ENCODE results near the gene C12orf75. TPM values are rescaled to one million over a fixed set of nuclear protein-coding genes. Genes with fewer than 3 reads are reported as not detected.

Gene C12orf75
- total RNA-seq, 2 donors from 2014 or later: 2.1 to 2.7 TPM

DNA sequence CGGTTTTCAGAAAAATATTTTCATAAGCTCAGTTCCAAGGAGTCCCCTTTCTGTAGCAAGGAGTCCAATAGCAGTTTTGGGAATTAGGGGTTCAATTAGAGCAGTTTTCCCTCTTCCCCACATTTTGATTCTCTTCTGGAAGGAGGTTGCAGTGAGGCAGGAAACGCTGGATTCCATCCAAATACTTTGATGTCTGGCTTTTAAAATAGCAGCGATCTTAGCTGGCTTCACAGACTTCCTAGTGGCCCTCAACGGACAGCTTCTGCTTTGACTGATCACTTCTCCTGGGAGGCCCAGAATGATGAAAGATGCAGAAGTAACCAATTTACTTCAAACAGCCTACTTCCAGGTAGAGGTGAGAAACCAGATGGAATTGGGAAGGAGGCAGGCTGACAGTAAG is 63.1 kb downstream of the C12orf75 start:
- Histone ChIP-seq H3K27ac (no peak overlapping the region), H3K4me1 (peaks cover 0 to 9% of the 10 kb centered on the region in 2 donors), H3K36me3 (no peaks in the 10 kb centered on the region), H3K4me3 (no peak overlapping the region), H3K9me3 (no peaks in the 10 kb centered on the region), H3K27me3 (no peaks in the 10 kb centered on the region)
- DNase-seq (ENCODE audit: low spot score): no peak
- TF ChIP-seq, protein P1, sequence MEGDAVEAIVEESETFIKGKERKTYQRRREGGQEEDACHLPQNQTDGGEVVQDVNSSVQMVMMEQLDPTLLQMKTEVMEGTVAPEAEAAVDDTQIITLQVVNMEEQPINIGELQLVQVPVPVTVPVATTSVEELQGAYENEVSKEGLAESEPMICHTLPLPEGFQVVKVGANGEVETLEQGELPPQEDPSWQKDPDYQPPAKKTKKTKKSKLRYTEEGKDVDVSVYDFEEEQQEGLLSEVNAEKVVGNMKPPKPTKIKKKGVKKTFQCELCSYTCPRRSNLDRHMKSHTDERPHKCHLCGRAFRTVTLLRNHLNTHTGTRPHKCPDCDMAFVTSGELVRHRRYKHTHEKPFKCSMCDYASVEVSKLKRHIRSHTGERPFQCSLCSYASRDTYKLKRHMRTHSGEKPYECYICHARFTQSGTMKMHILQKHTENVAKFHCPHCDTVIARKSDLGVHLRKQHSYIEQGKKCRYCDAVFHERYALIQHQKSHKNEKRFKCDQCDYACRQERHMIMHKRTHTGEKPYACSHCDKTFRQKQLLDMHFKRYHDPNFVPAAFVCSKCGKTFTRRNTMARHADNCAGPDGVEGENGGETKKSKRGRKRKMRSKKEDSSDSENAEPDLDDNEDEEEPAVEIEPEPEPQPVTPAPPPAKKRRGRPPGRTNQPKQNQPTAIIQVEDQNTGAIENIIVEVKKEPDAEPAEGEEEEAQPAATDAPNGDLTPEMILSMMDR (IDR thresholded peaks at IDR 0.05): no peak

DNA sequence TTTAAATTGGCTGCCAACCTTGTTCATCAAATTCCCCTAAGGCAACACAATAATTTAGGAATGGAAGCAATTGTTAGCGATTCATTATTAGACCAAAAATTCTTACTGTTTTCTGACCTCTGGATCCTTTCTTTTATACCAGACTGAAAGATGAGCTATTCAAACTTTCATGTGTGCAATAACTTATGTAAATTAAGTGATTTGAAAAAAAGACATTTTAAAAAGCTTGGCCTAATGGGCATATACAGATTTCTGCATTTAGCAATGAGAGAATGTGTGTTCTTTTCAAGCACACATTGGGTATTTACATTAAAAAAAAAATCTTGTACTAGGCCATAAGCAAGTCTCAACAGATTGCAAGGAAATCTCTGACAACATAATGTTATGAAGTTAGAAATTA is 65.5 kb downstream of the C12orf75 start:
- DNase-seq (ENCODE audit: low spot score): no peak
- H3K9me3 ChIP-seq: no peaks in the 10 kb centered on the region
- H3K27ac ChIP-seq: no peak overlapping the region
- H3K4me3 ChIP-seq: no peak overlapping the region
- TF ChIP-seq, protein P1 (IDR thresholded peaks at IDR 0.05): no peak
- H3K4me1 ChIP-seq: peaks cover 0 to 9% of the 10 kb centered on the region in 2 donors
- no peaks in the 10 kb centered on the region for H3K36me3 ChIP-seq
- no peaks in the 10 kb centered on the region for H3K27me3 ChIP-seq

DNA sequence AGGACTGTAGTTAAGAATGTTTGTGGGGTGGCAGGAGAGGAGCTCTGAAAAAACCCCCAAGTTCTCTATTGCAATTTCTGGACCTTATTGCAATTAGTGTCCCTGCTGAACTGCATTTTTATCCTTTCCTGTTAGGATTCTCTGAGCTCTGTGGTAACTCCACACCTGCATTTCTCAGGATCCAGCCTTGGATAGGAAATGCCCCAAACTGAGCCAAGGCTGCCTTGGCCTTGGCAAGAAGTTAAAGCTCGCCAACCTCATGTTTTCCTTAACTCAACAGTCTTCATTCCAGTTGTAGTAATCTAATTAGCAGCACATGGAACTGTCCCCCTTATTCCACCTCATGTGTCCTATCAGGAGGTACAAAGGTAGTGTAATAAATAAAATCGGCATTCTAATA is 66.5 kb downstream of the C12orf75 start:
- Histone ChIP-seq H3K27ac (no peak overlapping the region), H3K4me3 (no peak overlapping the region), H3K36me3 (no peaks in the 10 kb centered on the region), H3K27me3 (no peaks in the 10 kb centered on the region), H3K9me3 (no peaks in the 10 kb centered on the region), H3K4me1 (peaks cover 0 to 9% of the 10 kb centered on the region in 2 donors)
- TF ChIP-seq, protein P1 (IDR thresholded peaks at IDR 0.05): no peak
- no peak for DNase-seq (ENCODE audit: low spot score)

DNA sequence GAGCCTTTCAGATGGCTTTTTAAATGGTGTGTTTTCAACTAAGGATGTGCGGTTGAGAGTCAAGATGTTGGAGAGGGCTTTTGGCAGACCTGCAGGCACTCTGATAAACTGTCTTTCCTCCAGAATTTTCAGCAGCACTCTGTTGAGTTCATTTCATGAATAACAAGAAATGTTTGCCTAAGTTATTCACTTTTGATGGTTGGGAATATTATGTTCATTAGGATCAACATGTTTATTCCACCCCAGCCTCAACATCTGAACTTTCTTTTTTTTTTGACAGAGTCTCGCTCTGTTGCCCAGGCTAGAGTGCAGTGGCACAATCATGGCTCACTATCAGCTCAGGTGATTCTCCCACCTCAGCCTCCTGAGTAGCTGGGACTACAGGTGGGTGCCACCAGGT is 68.4 kb downstream of the C12orf75 start:
- no peaks in the 10 kb centered on the region for H3K27me3 ChIP-seq
- peaks cover 0 to 2% of the 10 kb centered on the region in 2 donors for H3K4me1 ChIP-seq
- no peak overlapping the region for H3K4me3 ChIP-seq
- DNase-seq (ENCODE audit: low spot score): no peak
- no peaks in the 10 kb centered on the region for H3K36me3 ChIP-seq
- no peak overlapping the region for H3K27ac ChIP-seq
- no peaks in the 10 kb centered on the region for H3K9me3 ChIP-seq
- TF ChIP-seq, protein P1 (IDR thresholded peaks at IDR 0.05): no peak

DNA sequence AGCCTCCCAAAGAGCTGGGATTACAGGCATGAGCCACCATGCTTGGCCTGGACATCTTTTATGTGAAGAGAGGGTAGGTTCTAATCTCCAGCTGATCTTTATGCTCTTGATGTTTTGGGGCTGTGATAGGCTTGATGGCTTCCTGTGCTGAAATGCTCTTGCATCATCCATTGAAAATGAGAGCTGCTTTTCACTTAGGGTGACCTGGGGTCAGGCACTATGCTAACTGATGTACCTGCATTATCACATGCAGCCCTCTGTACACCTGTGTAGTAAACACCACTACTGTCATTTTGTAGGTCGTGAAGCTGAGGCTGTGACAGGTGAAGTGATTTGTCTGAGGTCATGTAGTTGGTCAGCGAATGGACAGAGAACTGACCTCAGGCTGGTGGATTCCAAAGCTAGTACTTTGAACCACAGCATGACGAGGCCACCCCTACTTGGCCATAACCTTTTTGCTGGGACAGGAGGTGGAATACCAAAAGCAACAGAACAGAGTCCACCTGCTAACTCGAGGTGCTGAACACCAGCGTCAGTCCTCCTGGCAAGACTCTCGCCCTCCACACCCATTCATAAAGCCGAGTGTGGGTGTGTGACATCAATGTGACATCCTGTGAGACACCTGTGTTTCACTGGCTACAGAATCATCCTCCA is 69.1 kb downstream of the C12orf75 start:
- DNase-seq (ENCODE audit: low spot score): no peak
- no peaks in the 10 kb centered on the region for H3K4me1 ChIP-seq
- no peaks in the 10 kb centered on the region for H3K36me3 ChIP-seq
- TF ChIP-seq, protein P1 (IDR thresholded peaks at IDR 0.05): no peak
- no peak overlapping the region for H3K4me3 ChIP-seq
- H3K27me3 ChIP-seq: no peaks in the 10 kb centered on the region
- no peak overlapping the region for H3K27ac ChIP-seq
- no peaks in the 10 kb centered on the region for H3K9me3 ChIP-seq

DNA sequence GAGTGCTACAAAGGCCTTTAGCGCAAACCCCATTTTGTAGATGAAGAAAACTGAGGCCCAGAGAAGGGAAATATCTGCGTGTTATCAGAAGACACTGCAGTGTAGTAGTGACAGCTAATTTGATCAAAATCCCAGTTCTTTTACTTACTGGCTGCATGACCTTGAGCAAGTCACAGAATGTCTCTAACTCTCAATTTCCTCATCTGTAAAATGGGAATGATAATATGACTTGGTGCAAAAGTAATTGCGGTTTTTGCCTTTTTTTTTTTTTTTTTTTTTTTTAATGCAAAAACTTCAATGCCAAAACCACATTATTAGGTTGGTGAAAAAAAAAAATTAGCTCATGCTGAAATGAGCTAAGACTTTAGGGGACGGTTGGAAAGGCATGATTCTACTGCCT is 69.7 kb downstream of the C12orf75 start:
- H3K27me3 ChIP-seq: no peaks in the 10 kb centered on the region
- no peak for DNase-seq (ENCODE audit: low spot score)
- no peaks in the 10 kb centered on the region for H3K4me1 ChIP-seq
- H3K27ac ChIP-seq: no peak overlapping the region
- H3K36me3 ChIP-seq: no peaks in the 10 kb centered on the region
- TF ChIP-seq, protein P1 (IDR thresholded peaks at IDR 0.05): no peak
- H3K9me3 ChIP-seq: no peaks in the 10 kb centered on the region
- H3K4me3 ChIP-seq: no peak overlapping the region
